HG02840 (cell line): ENCODE measurements around the gene AURKAIP1.

Experiments used
- ATAC-seq: cut with Tn5 transposase; IDR thresholded peaks from one replicate; pipeline ENCODE4 v1.9.1; 2021; ENCODE audit warnings: mild to moderate bottlenecking, moderate library complexity, moderate number of reproducible peaks; ENCODE audit not compliant: unreplicated experiment, low FRiP score

Gene AURKAIP1

GRCh38 chr1:1349256-1350012, 25.6 kb downstream of the AURKAIP1 start, which contains the start of gene DVL1:
Gene DVL1, minus strand, starts transcription at chr1:1349418. Its CDS starts 353 bp downstream, at chr1:1349065.
- peak; percentile 44 for ATAC-seq

DNA sequence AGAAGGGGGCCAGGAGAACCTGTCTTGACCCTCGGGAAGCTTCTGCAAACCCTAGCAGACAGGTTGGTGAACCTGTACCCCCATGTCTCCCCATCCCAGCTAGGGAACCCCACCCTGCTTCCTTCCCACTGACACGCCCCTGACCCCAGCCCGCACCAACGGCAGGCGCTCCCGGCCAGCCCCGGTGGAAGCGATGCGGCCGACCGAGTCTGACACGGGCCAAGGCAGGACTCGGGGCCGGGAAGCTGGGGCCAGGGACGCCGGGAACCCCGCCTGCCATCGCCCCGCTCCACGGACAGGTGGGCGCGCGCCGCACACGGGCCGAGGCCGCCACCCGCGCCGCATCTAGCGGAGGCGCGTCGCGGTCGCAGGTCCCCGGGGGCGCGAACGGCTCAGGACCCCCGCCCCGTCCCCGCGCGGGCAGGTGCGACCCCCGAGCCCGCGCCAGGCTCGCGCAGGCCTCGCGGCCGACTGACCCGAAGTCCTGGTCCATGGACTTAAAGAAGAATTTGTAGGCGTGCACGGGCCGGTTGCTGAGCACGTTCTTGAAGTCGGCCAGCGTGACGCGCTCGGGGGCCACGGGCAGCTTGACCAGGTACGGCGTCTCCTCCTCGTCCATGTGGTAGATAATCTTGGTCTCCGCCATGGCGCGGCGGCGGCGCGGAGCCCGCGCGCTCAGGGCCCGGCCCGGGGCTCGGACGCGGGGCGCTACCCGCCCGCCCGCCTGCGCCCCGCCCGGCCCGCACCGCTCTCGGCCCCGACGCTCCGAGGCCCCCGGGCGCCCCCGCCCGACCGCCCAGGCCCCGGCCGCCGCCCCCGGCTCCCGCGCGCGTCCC, 26.4 kb downstream of the AURKAIP1 start:
- ATAC-seq = peak; percentile 31

DNA sequence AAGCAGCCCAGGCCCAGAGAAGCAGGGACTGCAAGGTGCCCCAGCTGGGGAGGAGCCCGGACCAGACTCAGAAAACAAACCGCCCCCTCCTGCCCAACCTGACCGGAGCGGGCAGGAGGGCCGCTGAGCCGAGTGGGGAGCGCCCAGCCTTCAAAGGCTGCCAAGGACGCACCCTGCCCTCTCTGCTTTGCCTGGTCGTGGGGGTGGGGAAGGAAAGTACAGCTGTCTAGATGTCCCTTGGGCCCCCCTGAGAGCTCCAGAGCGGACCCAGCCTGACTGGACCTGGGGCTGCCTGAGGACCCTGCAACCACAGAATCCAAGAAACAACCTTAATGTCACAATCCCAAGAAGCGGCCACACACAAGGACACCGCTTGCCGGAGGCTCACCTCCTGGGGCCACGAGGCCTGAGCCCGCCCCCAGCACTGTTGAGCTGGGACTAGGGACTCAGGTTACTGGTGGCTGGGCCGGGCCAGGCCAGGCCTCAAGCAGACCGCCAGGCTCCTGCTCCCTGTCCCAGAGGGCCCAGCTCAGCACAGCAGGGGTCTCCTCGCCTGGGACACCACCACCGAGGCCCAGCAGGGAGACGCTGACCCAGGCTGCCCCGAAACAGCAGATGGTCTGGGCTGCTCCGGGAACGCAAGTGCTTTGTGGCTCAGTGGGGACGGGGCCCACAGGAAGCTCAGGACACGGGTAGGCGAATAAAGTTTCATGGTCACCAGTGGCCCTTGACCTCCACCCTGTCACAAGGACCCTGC, 27.2 kb downstream of the AURKAIP1 start:
- no peak for ATAC-seq

- ATAC-seq = no peak
These were observed 27.9 kb downstream of the AURKAIP1 start for GRCh38 chr1:1347026-1347595.

DNA sequence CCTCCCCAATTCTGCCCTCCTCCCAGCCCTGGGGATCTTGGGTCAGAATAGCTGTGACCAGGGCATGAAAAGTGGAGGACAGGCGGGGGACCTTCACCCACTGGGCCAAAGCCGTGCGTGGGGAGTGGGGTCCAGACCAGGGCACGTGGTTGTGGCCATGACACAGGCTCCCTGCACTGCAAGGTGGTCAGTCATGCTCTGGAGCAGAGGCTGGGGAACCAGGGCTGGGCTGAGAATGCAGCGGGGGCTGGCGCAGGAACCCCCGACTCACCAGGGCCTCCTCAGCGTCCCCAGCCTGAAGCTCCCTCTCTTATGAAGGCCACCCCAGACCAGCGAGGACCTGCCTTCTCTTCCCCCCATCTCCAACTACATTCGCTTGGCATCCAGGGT, 28.5 kb downstream of the AURKAIP1 start:
- no peak for ATAC-seq

GRCh38 chr1:1345860-1346500, 29.0 kb downstream of the AURKAIP1 start:
- ATAC-seq = no peak

DNA sequence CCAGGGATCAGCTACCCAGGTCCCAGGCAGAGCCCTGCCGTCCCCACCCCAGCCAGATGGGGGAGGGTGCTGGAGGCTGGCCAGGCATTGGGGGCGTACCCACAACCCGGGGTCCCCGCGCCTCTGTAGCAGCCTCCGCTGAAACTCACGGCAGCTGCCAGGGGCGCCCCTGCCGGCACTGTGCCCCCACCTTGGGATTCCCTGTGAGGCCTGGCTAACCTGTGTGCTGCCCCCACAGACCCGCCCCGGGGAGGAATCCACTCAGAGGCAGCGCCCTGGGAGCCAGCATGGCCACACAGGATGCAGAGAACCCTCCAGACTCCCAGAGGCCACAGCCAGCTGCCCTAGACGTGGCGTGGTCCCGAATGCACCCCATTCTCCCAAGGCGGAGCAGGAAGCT, 29.6 kb downstream of the AURKAIP1 start:
- no peak for ATAC-seq

DNA sequence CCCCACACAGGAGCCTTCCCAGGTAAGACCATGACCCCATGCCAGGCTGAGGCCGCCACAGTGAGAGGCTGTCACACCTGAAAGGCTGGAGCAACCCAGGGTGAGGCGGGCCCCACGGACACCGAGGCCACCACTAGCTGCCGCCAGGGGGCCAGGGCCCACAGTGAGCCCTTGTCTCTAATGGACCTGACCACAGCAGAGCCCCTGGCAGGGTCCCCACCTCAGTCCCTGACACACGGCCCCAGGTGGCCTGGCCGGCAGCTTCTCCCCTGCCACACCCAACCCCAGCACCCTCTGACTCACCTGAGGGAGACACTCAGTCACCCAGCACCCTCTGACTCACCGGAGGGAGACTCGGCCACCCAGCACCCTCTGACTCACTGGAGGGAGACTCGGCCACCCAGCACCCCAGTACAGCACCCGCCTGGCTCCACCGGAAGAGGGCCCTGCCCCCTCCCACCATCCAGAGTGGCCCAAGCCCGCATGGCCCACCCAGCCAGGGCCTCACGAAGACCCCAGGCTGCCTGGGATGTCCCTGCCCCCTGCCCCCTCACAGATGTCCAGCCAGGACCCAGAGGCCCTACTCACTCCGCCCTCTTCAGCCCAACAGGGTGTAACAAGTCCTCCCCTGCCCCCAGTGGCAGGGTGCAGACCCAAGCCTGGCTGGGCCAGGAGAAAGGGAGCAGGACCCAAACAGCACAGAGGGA, 30.2 kb downstream of the AURKAIP1 start:
- no peak for ATAC-seq

GRCh38 chr1:1343811-1344421, 31.1 kb downstream of the AURKAIP1 start:
- no peak for ATAC-seq

GRCh38 chr1:1342584-1343115, 32.4 kb downstream of the AURKAIP1 start:
- no peak for ATAC-seq

DNA sequence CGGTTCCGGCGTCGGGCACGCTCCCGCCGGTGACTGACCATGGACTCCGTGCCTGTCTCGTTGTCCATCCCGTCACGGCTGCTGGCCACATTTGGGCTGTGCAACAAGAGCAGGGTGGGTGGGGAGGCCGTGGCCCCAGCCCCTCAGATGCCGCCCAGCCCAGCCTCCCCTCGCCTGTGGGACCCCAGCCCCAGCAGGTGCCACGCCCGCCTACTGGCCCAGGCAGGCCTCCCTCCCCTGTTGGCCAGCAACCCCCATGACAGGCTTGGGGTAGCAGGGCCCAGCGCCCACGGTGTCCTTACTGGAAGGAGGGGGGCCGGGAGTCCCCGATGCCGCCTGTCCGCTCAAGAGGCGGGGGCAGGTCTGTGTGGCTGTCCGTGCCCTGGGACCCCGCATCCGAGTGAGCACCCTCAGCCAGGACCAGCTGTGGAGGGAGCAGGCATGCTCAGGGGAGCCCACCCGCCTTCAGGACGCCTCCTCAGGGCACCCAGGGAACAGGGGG, 32.9 kb downstream of the AURKAIP1 start:
- ATAC-seq = no peak

DNA sequence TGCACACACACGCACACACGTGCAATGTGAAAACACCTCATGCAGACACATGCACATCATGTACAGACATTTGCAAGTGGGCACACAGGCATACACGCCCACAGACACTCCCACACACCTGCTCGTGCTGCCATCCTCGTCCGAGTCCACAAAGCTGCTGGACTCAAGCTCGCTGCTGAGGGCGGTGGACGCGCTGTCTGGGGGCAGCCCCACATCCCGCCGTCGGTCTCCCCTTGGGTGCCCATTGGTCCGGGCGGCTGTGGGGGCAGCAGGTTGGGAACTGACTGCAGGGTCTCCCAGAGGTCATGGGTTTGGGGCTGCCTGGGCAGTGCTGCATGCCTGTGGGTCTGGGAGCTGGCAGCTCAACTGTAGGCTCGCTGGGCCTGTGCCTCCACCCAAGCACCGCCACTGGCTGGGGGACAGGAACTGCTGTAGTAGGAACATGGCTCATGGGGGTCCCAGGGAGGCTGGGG, 33.4 kb downstream of the AURKAIP1 start:
- ATAC-seq = no peak

- no peak for ATAC-seq
These were observed 34.0 kb downstream of the AURKAIP1 start for GRCh38 chr1:1340791-1341548.

DNA sequence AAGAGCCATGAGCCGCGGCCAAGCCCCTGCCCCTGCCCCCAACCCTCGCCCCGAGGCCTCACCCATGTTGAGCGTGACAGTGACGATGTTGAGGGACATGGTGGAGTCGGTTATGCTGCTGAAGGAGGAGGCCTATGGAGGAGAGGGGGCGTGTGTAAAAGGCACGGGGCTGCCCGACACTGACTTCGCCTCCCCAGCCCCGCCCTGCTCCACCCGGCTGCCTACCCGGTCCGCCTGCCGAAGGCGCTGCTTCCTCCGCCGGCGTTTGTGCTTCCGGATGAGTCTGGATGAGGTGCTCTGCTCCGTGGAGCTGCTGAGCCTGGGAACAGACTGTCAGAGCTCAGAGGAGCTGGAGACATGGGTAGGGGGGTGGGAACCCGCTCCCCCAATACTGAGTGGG, 34.8 kb downstream of the AURKAIP1 start:
- no peak for ATAC-seq

GRCh38 chr1:1338278-1338677, 36.7 kb downstream of the AURKAIP1 start:
- ATAC-seq = no peak

GRCh38 chr1:1337793-1338147, 37.2 kb downstream of the AURKAIP1 start:
- no peak for ATAC-seq

DNA sequence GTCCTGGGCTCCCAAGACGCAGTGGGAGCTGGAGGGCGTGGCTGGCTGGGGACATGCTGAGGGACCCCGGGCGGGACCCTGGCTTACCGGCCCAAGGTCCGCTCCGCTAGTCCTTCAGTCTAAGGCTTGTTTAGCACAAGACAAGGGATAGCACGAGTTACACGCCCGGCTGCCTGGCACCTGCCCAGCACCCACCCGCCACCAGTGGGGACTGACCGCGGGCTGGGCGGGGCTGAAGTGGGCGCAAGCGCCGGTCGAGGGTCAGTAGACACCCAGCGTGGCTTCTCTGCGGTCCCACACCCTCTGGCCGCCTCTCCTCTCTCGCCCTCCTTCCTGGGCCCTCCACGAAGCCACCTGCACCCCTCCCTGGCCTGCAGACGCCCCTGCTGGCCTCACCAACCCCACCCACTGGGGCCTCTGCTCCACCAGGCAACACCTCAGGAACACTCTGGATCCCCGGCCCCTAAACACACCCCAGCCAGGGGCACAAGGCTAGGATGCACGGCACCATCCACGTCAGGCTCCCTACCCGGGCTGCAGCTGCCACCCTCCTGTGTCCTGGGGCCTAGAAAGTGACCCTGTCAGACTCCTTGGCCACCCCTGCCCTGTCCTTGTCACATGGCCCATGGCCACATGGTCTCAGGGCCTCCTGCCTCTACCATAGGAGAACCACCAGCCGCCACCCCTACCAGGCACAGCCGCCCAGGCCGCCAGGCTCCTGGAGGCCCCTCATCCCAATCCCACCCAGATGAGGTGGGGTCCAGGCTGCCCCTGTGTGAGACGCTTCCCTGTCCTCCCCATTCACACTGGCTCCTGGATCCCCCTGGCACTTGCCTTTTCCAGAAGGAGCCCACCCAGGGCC, 37.8 kb downstream of the AURKAIP1 start:
- ATAC-seq = no peak
